ENCODE measurements around the gene CDKL2.

The CDKL2 gene

GRCh38 chr4:75637827-75638226 lies 7.5 kb upstream of the CDKL2 start:
- no peak for DNase-seq

GRCh38 chr4:75637176-75637575 lies 6.8 kb upstream of the CDKL2 start:
- DNase-seq: no peak

GRCh38 chr4:75634951-75635350 lies 4.6 kb upstream of the CDKL2 start:
- DNase-seq: no peak

- no peak for DNase-seq
Measured at GRCh38 chr4:75634281-75634680, 4.0 kb upstream of the CDKL2 start.

GRCh38 chr4:75633846-75634245 lies 3.5 kb upstream of the CDKL2 start:
- no peak for DNase-seq

- DNase-seq: no peak
Measured at GRCh38 chr4:75630937-75631329, 605 bp upstream of the CDKL2 start.

GRCh38 chr4:75629239-75629638 lies 1.1 kb downstream of the CDKL2 start:
- no peak for DNase-seq

GRCh38 chr4:75623026-75623425 lies 7.3 kb downstream of the CDKL2 start:
- DNase-seq: no peak

- DNase-seq: no peak
Measured at GRCh38 chr4:75621715-75622114, 8.6 kb downstream of the CDKL2 start.

- no peak for DNase-seq
Measured at GRCh38 chr4:75612306-75612705, 18.0 kb downstream of the CDKL2 start.

- no peak for DNase-seq
Measured at GRCh38 chr4:75605928-75606327, 24.4 kb downstream of the CDKL2 start.

GRCh38 chr4:75599647-75600046 lies 30.7 kb downstream of the CDKL2 start:
- no peak for DNase-seq

GRCh38 chr4:75598390-75598789 lies 31.9 kb downstream of the CDKL2 start:
- no peak for DNase-seq

GRCh38 chr4:75596061-75596460 lies 34.3 kb downstream of the CDKL2 start:
- DNase-seq: no peak

GRCh38 chr4:75593393-75593792 lies 36.9 kb downstream of the CDKL2 start:
- no peak for DNase-seq

- DNase-seq: no peak
Measured at GRCh38 chr4:75584067-75584466, 46.3 kb downstream of the CDKL2 start.

- DNase-seq: no peak
Measured at GRCh38 chr4:75567725-75568124, 62.6 kb downstream of the CDKL2 start.

- DNase-seq: no peak
Measured at GRCh38 chr4:75566911-75567310, 63.4 kb downstream of the CDKL2 start.

GRCh38 chr4:75565481-75565880 lies 64.8 kb downstream of the CDKL2 start:
- no peak for DNase-seq

GRCh38 chr4:75564023-75564422 lies 66.3 kb downstream of the CDKL2 start:
- DNase-seq: no peak

- DNase-seq: no peak
Measured at GRCh38 chr4:75561789-75562188, 68.5 kb downstream of the CDKL2 start.

- DNase-seq: no peak
Measured at GRCh38 chr4:75557696-75558095, 72.6 kb downstream of the CDKL2 start.

GRCh38 chr4:75555294-75556164 lies 74.8 kb downstream of the CDKL2 start, which contains the start of gene ODAPH:
Gene ODAPH (plus strand): TSS chr4:75556066. CDS start chr4:75556083, 17 bp downstream.
- DNase-seq: no peak

GRCh38 chr4:75552452-75552851 lies 77.9 kb downstream of the CDKL2 start:
- no peak for DNase-seq

- DNase-seq: no peak
Measured at GRCh38 chr4:75549019-75549418, 81.3 kb downstream of the CDKL2 start.
